Calu3 (cell line): Measurements from ENCODE around the gene HNF1B. TPM values are rescaled to one million over a fixed set of nuclear protein-coding genes. Genes with fewer than 3 reads are reported as not detected.

Experiments used
- BruUV-seq: library from RNA; stranded (reverse); fragments of 400-500 nt; replicated peaks from 2 replicates; lab custom pipeline; 2021; lab: Mats Ljungman, UMichigan
- CTCF ChIA-PET: fragments of 300-600 bp; sonication (Branson Sonifier 250); formaldehyde crosslinking; loops from one replicate; lab custom pipeline; 2022; ENCODE audit warnings: antibody characterized with exemption; lab: Charles Lee
- DNase-seq: peaks from one replicate; pipeline ENCODE4 v3.0.0; 2022
- H3K27ac Mint-ChIP-seq: one replicate; pipeline ENCODE4 v1.8.0; 2022; ENCODE audit warnings: mixed read lengths; ENCODE audit not compliant: unreplicated experiment
- H3K27me3 Mint-ChIP-seq: one replicate; pipeline ENCODE4 v1.8.0; 2022; ENCODE audit warnings: mixed read lengths; ENCODE audit not compliant: unreplicated experiment
- H3K36me3 Mint-ChIP-seq: one replicate; pipeline ENCODE4 v1.8.0; 2022; ENCODE audit warnings: mild to moderate bottlenecking, moderate library complexity, mixed read lengths; ENCODE audit not compliant: insufficient read depth, unreplicated experiment
- H3K4me1 Mint-ChIP-seq: one replicate; pipeline ENCODE4 v1.8.0; 2022; ENCODE audit warnings: mild to moderate bottlenecking, low read depth, mixed read lengths; ENCODE audit not compliant: unreplicated experiment
- H3K4me3 Mint-ChIP-seq: one replicate; pipeline ENCODE4 v1.8.0; 2022; ENCODE audit warnings: mild to moderate bottlenecking, low read depth, moderate library complexity, mixed read lengths; ENCODE audit not compliant: unreplicated experiment
- H3K9me3 Mint-ChIP-seq: one replicate; pipeline ENCODE4 v1.8.0; 2022; ENCODE audit warnings: low read depth, mixed read lengths; ENCODE audit not compliant: unreplicated experiment
- CTCF ChIP-seq: fragments of 200-600 bp; IDR thresholded peaks from one replicate; pipeline ENCODE4 v1.8.0; 2022; ENCODE audit warnings: antibody characterized with exemption; ENCODE audit not compliant: unreplicated experiment
- intact Hi-C: fragments of 100-400 bp; cut with micrococcal nuclease; formaldehyde crosslinking; loops from one replicate; pipeline ENCODE4 v1.10.0; 2022; ENCODE audit not compliant: unreplicated experiment
- total RNA-seq: library from RNA; stranded (reverse); gene quantifications from 2 replicates; pipeline ENCODE4 v1.2.3, GENCODE V29; 2022

HNF1B gene
- total RNA-seq, 1 experiment from 2014 or later = 127 TPM

GRCh38 chr17:37700881-37701280 lies 44.0 kb downstream of the HNF1B start:
- CTCF ChIA-PET = interaction anchor here (0.7 to 2.9 kb wide), 3 partner anchors 36 to 70 kb away, joined by 3 to 50 read pairs (median 3); no protein-coding TSS in a partner anchor
- intact Hi-C loops = no loop called here
- Mint-ChIP-seq H3K9me3 (peaks cover 2% of the 10 kb centered on the region), H3K27me3 (no peaks in the 10 kb centered on the region), H3K4me3 (no peak overlapping the region), H3K4me1 (peaks cover 91% of the 10 kb centered on the region), H3K36me3 (peaks cover 98% of the 10 kb centered on the region), H3K27ac (peak overlapping the region; percentile 52)
- BruUV-seq = no TSS peak
- TF ChIP-seq CTCF = no peak
- DNase-seq = no peak

GRCh38 chr17:37699285-37699973 lies 45.4 kb downstream of the HNF1B start:
- DNase-seq = no peak
- H3K4me3 Mint-ChIP-seq = peak overlapping the region; percentile 6
- CTCF ChIA-PET = interaction anchor here (1.0 to 3.1 kb wide), 5 partner anchors 9 to 117 kb away, joined by 5 to 21 read pairs (median 9); no protein-coding TSS in a partner anchor
- H3K36me3 Mint-ChIP-seq = peaks cover 92% of the 10 kb centered on the region
- intact Hi-C loops = no loop called here
- H3K4me1 Mint-ChIP-seq = peaks cover 81% of the 10 kb centered on the region
- no peak for TF ChIP-seq CTCF
- no peaks in the 10 kb centered on the region for H3K27me3 Mint-ChIP-seq
- peak overlapping the region; percentile 78 for H3K27ac Mint-ChIP-seq
- no TSS peak for BruUV-seq
- H3K9me3 Mint-ChIP-seq = peaks cover 5% of the 10 kb centered on the region

DNA sequence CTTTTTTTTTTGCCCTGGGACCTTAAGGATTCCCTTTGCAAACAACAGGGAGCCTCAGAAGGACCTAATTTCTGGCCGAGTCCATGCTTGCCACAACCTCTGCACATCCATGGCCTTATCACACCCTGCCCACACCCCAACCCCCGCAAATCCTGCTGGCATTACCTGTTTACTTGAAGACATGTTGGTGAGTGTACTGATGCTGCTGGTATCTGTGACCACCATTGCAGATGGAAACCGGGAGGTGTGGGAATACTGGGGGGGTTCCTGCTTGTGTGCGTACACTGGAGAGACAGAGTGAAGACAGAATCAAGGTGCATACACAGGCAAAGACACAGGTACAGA lies 46.0 kb downstream of the HNF1B start:
- H3K27ac Mint-ChIP-seq = peak overlapping the region; percentile 78
- TF ChIP-seq CTCF = no peak
- peak overlapping the region; percentile 6 for H3K4me3 Mint-ChIP-seq
- CTCF ChIA-PET = interaction anchor here (0.9 to 3.1 kb wide), 7 partner anchors 9 to 117 kb away, joined by 3 to 21 read pairs (median 6); no protein-coding TSS in a partner anchor
- no TSS peak for BruUV-seq
- DNase-seq = no peak
- intact Hi-C loops = loop anchor here (1.0 kb wide), 1 partner anchor 49 kb away; no protein-coding TSS in a partner anchor
- peaks cover 5% of the 10 kb centered on the region for H3K9me3 Mint-ChIP-seq
- H3K4me1 Mint-ChIP-seq = peaks cover 76% of the 10 kb centered on the region
- H3K36me3 Mint-ChIP-seq = peaks cover 91% of the 10 kb centered on the region
- H3K27me3 Mint-ChIP-seq = no peaks in the 10 kb centered on the region

DNA sequence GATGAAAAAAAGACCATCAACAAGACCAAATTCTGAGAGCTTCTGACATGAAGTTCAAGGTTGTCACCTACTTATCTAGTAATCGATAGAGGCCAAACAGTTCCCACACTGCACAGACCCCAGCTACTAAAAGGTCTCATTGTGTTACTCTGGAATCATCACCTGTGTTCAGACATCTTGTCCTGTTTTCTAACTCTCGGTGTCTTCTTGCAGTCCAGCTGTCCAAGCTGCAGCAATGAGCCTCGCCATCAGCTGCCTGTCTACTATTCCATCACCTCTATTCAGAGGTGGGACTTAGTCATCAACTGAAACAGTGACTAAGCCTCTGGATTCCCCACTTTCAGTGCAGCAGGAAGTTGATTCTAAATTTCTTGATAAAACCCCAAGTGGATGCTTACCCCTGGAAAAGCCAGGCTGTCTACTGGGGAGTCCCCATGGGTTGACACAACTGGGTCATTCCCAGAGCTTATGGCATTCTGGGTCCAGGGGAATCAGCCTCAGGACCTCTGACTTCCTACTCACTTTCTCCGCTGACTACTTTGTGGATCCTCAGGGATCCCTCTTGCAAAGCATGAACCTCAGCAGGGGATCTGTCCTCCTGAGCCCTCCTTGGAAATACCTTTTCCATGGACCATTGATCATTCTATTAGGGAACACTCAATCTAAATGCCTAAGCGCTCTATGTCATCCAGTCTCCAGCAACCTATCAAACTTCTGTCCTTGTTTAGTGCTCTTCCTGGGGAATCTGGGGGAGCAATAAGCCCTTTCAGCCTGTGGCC lies 46.5 kb downstream of the HNF1B start:
- Mint-ChIP-seq H3K9me3 (peaks cover 5% of the 10 kb centered on the region), H3K4me1 (peaks cover 70% of the 10 kb centered on the region), H3K27ac (peak overlapping the region; percentile 78), H3K36me3 (peaks cover 90% of the 10 kb centered on the region), H3K4me3 (peak overlapping the region; percentile 6), H3K27me3 (no peaks in the 10 kb centered on the region)
- no TSS peak for BruUV-seq
- no peak for TF ChIP-seq CTCF
- DNase-seq = peak; percentile 81
- CTCF ChIA-PET = interaction anchor here (0.7 to 3.1 kb wide), 14 partner anchors 10 to 120 kb away, joined by 3 to 21 read pairs (median 6); partner anchors contain the start of gene HNF1B
- intact Hi-C loops = loop anchor here (1.0 kb wide), 1 partner anchor 48 kb away; no protein-coding TSS in a partner anchor
